ENCODE measurements around the gene SH3BP2. TPM values are rescaled to one million over a fixed set of nuclear protein-coding genes. Genes with fewer than 3 reads are reported as not detected.

The SH3BP2 gene
- total RNA-seq, 6 experiments from 2014 or later: 17.6 to 25.4 (median 20.5) TPM

- no peak for TF ChIP-seq CTCF (IDR thresholded peaks at IDR 0.05)
- no peak for DNase-seq
- H3K4me1 Mint-ChIP-seq (ENCODE audit: low read depth): no peaks in the 10 kb centered on the region
- no peak overlapping the region for H3K27ac Mint-ChIP-seq
- H3K4me3 Mint-ChIP-seq: no peak overlapping the region
- H3K36me3 Mint-ChIP-seq (ENCODE audit: low read depth): peaks cover 17% of the 10 kb centered on the region
- peaks cover 6% of the 10 kb centered on the region for H3K27me3 Mint-ChIP-seq (ENCODE audit: insufficient read depth)
- H3K9me3 Mint-ChIP-seq: peaks cover 16% of the 10 kb centered on the region
These were observed 5.4 kb upstream of the SH3BP2 start for GRCh38 chr4:2787230-2788100.

DNA sequence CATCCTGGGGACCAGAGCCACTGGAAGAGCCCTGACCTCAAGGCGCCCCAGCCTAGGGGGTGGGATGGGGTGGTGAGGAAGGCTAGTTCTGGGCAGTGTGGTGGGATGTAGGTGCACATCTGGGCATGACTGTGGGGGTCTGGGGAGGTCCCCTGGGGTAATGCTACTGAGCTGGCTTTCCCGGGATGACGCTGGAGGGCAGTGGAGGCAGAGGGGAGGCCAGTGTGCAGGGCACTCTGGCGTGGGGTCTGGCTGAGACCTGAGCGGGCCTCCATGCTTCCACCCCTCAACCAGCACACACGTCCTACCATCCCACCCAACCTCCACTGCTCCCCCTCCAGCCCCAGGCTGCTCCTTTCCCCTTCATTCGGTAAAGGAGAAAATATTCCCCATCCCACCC lies 4.8 kb upstream of the SH3BP2 start:
- Mint-ChIP-seq H3K9me3 (peaks cover 10% of the 10 kb centered on the region; the same call in 1 of the 2 replicates), H3K4me3 (no peak overlapping the region), H3K4me1 (ENCODE audit: low read depth) (no peaks in the 10 kb centered on the region), H3K27ac (no peak overlapping the region), H3K36me3 (ENCODE audit: low read depth) (peaks cover 11% of the 10 kb centered on the region), H3K27me3 (ENCODE audit: insufficient read depth) (peaks cover 6% of the 10 kb centered on the region)
- DNase-seq: no peak
- no peak for TF ChIP-seq CTCF (IDR thresholded peaks at IDR 0.05)

DNA sequence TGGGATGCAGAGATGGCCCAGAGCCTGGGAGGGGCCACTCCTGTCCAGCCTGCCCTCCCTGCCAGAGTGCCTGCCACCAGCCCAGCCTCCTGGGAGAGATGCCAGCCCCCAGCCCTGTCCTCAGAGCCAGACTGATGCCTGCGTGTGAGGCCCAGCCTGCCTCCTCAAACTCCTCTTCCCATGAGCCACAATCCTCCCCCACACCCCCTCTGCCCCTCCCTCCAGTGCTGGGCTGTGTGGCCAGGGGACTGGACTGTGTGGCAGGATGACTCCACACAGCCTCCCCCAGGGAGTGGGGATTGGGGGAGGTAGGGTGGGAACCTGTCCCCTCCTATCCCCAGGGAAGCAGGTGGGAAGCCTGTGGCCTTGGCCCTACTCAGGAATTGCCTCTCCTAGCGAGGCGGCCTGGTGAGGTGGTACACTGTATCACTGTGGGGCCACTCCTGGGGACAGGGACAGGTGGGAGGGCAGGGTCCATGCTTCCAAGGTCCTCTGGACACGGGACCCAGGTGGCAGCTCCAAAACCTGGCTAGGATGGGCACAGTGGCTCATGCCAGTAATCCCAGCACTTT lies 4.3 kb upstream of the SH3BP2 start:
- Mint-ChIP-seq H3K4me3 (no peak overlapping the region), H3K4me1 (ENCODE audit: low read depth) (peaks cover under 1% of the 10 kb centered on the region), H3K27me3 (ENCODE audit: insufficient read depth) (peaks cover 6% of the 10 kb centered on the region), H3K27ac (no peak overlapping the region), H3K36me3 (ENCODE audit: low read depth) (peaks cover 6% of the 10 kb centered on the region; the same call in 1 of the 2 replicates), H3K9me3 (peaks cover 5% of the 10 kb centered on the region; the same call in 1 of the 2 replicates)
- no peak for TF ChIP-seq CTCF (IDR thresholded peaks at IDR 0.05)
- DNase-seq: no peak

DNA sequence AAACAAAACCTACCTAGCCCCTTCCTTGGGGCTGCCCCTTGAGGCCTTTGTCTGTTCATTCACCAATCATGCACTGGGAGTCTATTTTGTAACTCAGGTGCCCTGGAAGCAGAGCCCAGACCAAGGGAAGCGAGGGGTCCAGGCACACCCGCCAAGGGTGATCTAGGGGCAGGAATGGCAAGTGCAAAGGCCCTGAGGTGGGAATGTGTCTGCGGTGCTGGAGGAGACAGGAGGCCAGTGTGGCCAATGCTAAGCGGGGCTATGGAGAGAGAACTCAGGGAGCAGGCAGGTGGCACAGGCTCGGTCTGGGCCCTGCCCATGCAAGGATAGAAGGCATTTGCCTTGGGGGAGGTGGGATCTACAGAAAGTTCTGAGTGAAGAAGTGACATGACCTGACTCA lies 3.5 kb upstream of the SH3BP2 start:
- no peak overlapping the region for H3K4me3 Mint-ChIP-seq
- no peaks in the 10 kb centered on the region for H3K36me3 Mint-ChIP-seq (ENCODE audit: low read depth)
- DNase-seq: no peak
- H3K9me3 Mint-ChIP-seq: no peaks in the 10 kb centered on the region
- TF ChIP-seq CTCF (IDR thresholded peaks at IDR 0.05): no peak
- H3K27ac Mint-ChIP-seq: no peak overlapping the region
- no peaks in the 10 kb centered on the region for H3K27me3 Mint-ChIP-seq (ENCODE audit: insufficient read depth)
- peaks cover 8% of the 10 kb centered on the region for H3K4me1 Mint-ChIP-seq (ENCODE audit: low read depth)

- no peaks in the 10 kb centered on the region for H3K36me3 Mint-ChIP-seq (ENCODE audit: low read depth)
- H3K27ac Mint-ChIP-seq: no peak overlapping the region
- H3K27me3 Mint-ChIP-seq (ENCODE audit: insufficient read depth): no peaks in the 10 kb centered on the region; the same call in 1 of the 2 replicates
- H3K4me1 Mint-ChIP-seq (ENCODE audit: low read depth): peaks cover 14% of the 10 kb centered on the region
- TF ChIP-seq CTCF (IDR thresholded peaks at IDR 0.05): no peak
- DNase-seq: no peak
- no peaks in the 10 kb centered on the region for H3K9me3 Mint-ChIP-seq
- H3K4me3 Mint-ChIP-seq: no peak overlapping the region
These were observed 2.9 kb upstream of the SH3BP2 start for GRCh38 chr4:2789793-2790582.

Measured in HFFc6 (cell line).